Osteocyte (in vitro differentiated cells): Measurements from ENCODE around the gene SEMA3G. TPM values are rescaled to one million over a fixed set of nuclear protein-coding genes. Genes with fewer than 3 reads are reported as not detected.

Source experiments
- DNase-seq: peaks from one replicate; pipeline ENCODE4 v3.0.0; 2021; ENCODE audit warnings: mixed read lengths; ENCODE audit not compliant: unreplicated experiment; ENCODE audit errors: extremely low spot score
- H3K27ac Mint-ChIP-seq: one replicate; pipeline ENCODE4 v1.8.0; 2021; ENCODE audit warnings: mild to moderate bottlenecking, mixed read lengths; ENCODE audit not compliant: unreplicated experiment
- H3K27me3 Mint-ChIP-seq: one replicate; pipeline ENCODE4 v1.8.0; 2021; ENCODE audit warnings: mixed read lengths; ENCODE audit not compliant: unreplicated experiment
- H3K36me3 Mint-ChIP-seq: one replicate; pipeline ENCODE4 v1.8.0; 2021; ENCODE audit warnings: mixed read lengths; ENCODE audit not compliant: unreplicated experiment
- H3K4me1 Mint-ChIP-seq: one replicate; pipeline ENCODE4 v1.8.0; 2021; ENCODE audit warnings: mixed read lengths; ENCODE audit not compliant: unreplicated experiment
- H3K4me3 Mint-ChIP-seq: one replicate; pipeline ENCODE4 v1.8.0; 2021; ENCODE audit warnings: mild to moderate bottlenecking, moderate library complexity, mixed read lengths; ENCODE audit not compliant: unreplicated experiment
- H3K9me3 Mint-ChIP-seq: one replicate; pipeline ENCODE4 v1.8.0; 2021; ENCODE audit warnings: mixed read lengths; ENCODE audit not compliant: unreplicated experiment
- total RNA-seq: library from RNA; stranded (reverse); gene quantifications from 2 replicates; pipeline ENCODE4 v1.2.1, GENCODE V29; 2021
- TF ChIP-seq, protein P1 (sequence below): fragments of 200-600 bp; sonication (generic); IDR thresholded peaks from 2 replicates; pipeline ENCODE4 v1.5.0; 2021; ENCODE audit warnings: antibody characterized with exemption, mild to moderate bottlenecking, moderate library complexity

SEMA3G gene
- total RNA-seq, 1 donor from 2014 or later, result not detected

DNA sequence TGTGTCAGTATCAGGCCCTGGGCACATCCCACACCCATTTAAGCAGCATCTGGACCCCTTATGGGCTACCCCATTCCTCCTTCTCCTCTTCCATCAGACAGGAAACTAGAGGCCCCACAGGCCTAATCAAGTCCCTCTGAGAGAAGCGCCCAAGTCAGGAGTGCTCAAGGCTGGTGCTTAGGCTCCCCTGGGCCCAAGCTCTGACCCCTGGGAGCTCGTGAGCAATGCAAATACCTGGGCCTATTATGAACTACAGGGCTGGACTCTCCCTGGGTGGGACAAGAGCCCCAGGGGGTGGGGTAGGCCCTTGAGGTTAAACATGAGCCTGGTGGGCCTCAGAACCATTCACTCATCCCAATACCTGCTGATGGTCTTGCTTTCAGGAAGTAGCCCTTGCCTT, 57.4 kb downstream of the SEMA3G start:
- no peaks in the 10 kb centered on the region for H3K36me3 Mint-ChIP-seq

DNA sequence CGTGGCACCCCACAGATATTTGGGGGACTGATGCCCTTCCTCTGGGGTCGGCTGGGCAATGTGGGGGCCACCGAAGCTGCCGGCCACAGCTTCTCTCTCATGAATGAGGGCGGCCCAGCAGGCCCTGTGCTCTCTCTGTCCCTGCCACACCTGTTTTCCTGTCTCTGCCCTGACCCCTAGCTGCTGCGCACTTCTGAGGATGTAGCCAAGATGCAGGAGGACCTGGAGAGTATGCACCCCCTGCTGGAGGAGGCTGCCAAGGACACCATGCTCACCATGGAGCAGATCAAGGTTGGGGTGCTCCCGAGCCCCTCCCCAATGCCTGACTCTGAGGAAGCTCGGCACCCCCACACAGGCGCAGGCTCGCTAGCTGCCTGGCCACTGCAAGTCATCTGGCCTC, 59.7 kb downstream of the SEMA3G start:
- TF ChIP-seq, protein P1, sequence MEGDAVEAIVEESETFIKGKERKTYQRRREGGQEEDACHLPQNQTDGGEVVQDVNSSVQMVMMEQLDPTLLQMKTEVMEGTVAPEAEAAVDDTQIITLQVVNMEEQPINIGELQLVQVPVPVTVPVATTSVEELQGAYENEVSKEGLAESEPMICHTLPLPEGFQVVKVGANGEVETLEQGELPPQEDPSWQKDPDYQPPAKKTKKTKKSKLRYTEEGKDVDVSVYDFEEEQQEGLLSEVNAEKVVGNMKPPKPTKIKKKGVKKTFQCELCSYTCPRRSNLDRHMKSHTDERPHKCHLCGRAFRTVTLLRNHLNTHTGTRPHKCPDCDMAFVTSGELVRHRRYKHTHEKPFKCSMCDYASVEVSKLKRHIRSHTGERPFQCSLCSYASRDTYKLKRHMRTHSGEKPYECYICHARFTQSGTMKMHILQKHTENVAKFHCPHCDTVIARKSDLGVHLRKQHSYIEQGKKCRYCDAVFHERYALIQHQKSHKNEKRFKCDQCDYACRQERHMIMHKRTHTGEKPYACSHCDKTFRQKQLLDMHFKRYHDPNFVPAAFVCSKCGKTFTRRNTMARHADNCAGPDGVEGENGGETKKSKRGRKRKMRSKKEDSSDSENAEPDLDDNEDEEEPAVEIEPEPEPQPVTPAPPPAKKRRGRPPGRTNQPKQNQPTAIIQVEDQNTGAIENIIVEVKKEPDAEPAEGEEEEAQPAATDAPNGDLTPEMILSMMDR, result peak; percentile 44
- Mint-ChIP-seq H3K4me3 (no peak overlapping the region), H3K27ac (no peak overlapping the region), H3K4me1 (no peaks in the 10 kb centered on the region), H3K27me3 (no peaks in the 10 kb centered on the region), H3K36me3 (no peaks in the 10 kb centered on the region), H3K9me3 (no peaks in the 10 kb centered on the region)
- no peak for DNase-seq

More for the DNA sequence above, 57.4 kb downstream of the SEMA3G start:
- Mint-ChIP-seq H3K4me1 (no peaks in the 10 kb centered on the region), H3K4me3 (no peak overlapping the region), H3K27me3 (no peaks in the 10 kb centered on the region), H3K27ac (no peak overlapping the region), H3K9me3 (no peaks in the 10 kb centered on the region)
- TF ChIP-seq, protein P1, result no peak
- no peak for DNase-seq

DNA sequence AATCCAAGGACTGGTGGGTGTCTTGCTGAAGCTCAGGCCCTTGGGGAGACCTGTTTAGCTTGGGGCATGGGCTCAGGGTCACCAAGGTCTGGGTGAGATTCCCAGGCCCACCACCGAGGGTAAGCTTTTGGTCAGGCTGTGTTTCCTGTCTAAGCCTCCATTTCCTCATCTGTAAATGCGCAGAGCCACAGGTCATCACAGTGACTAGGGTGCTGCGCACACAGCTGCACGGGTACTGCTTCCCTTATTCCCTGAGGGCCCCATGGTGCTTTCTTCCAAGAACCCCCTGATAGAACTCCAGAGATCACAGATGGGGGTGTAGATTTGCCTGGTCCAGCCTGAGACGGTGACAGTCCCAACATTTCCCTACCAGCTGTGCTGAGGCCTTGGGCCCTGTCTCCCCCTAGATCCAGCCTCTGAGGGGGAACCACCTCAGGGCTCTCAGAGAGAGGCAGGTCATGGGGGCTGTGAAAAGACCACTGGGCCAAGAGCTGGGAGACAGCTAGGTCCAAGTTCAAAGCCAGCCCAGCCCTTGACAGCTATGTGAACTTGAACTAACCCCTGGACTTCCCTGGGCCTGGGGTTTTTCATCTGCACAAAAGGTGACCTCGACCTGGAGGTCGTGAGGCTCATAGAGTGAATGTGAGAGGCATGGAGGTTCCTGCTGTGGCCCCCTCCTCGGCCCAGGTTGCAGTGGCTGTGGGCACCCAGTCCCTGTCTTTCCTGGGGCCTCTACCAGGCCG, 60.7 kb downstream of the SEMA3G start:
- no peaks in the 10 kb centered on the region for H3K9me3 Mint-ChIP-seq
- H3K4me1 Mint-ChIP-seq, result no peaks in the 10 kb centered on the region
- H3K27ac Mint-ChIP-seq, result no peak overlapping the region
- DNase-seq, result no peak
- TF ChIP-seq, protein P1, result no peak
- H3K4me3 Mint-ChIP-seq, result no peak overlapping the region
- H3K27me3 Mint-ChIP-seq, result no peaks in the 10 kb centered on the region
- no peaks in the 10 kb centered on the region for H3K36me3 Mint-ChIP-seq

DNA sequence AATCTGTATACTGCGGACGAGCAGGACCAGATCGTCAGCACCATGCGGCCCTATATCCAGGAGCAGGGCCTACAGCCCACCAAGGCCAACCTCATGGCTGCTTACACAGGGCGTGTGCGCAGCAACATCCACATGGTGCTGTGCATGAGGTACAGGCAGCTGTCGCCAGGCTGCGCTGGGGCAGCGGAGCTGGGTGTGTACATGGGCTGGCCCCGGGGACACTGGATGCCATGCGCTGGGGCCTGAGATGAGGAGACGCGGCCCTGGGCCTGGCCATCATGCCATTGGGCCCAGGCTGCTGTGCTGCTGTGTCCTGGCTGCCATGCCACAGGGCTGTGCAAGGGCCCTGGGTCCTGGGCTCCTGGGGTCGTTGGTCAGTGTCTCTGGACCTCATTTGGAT, 61.5 kb downstream of the SEMA3G start:
- no peaks in the 10 kb centered on the region for H3K4me1 Mint-ChIP-seq
- DNase-seq, result no peak
- no peaks in the 10 kb centered on the region for H3K27me3 Mint-ChIP-seq
- no peak overlapping the region for H3K27ac Mint-ChIP-seq
- no peaks in the 10 kb centered on the region for H3K9me3 Mint-ChIP-seq
- H3K4me3 Mint-ChIP-seq, result no peak overlapping the region
- no peaks in the 10 kb centered on the region for H3K36me3 Mint-ChIP-seq
- TF ChIP-seq, protein P1, result no peak

Other genes starting within 250 kb of the SEMA3G start
- gene ALAS1, start 246.9 kb downstream of the SEMA3G start, total RNA-seq, result 34.8 and 36.2 TPM in 2 replicates
- gene TLR9, start 219.5 kb downstream of the SEMA3G start, total RNA-seq, result not detected in 2 replicates
- gene TWF2, start 205.9 kb downstream of the SEMA3G start, total RNA-seq, result 55.8 and 58.6 TPM in 2 replicates
- gene PPM1M, start 199.3 kb downstream of the SEMA3G start, total RNA-seq, result 16.4 and 16.9 TPM in 2 replicates
- gene WDR82, start 166.5 kb downstream of the SEMA3G start, total RNA-seq, result 76.7 and 82.1 TPM in 2 replicates
- 11.0 and 11.9 TPM in 2 replicates for gene GLYCTK, start 157.3 kb downstream of the SEMA3G start, total RNA-seq
- gene DNAH1, start 128.8 kb downstream of the SEMA3G start, total RNA-seq, result 9.4 and 9.7 TPM in 2 replicates
- 108 and 112 TPM in 2 replicates for gene BAP1, start 35.1 kb downstream of the SEMA3G start, total RNA-seq
- gene PHF7, start 34.4 kb downstream of the SEMA3G start, total RNA-seq, result 6.5 and 7.8 TPM in 2 replicates
- gene TNNC1, start 8.9 kb upstream of the SEMA3G start, total RNA-seq, result 0.60 TPM in 1 of 2 replicates, not detected in the other
- 130 and 138 TPM in 2 replicates for gene NISCH, start 10.5 kb upstream of the SEMA3G start, total RNA-seq
- not detected in 2 replicates for gene STAB1, start 50.2 kb upstream of the SEMA3G start, total RNA-seq
- gene NT5DC2, start 88.8 kb upstream of the SEMA3G start, total RNA-seq, result 178 and 188 TPM in 2 replicates
- 18.4 and 18.6 TPM in 2 replicates for gene UQCC5, start 91.5 kb upstream of the SEMA3G start, total RNA-seq
- 74.5 and 78.3 TPM in 2 replicates for gene PBRM1, start 240.8 kb upstream of the SEMA3G start, total RNA-seq
- 65.8 and 69.8 TPM in 2 replicates for gene GNL3, start 240.9 kb upstream of the SEMA3G start, total RNA-seq